HUES64 (cell line): Measurements from ENCODE around the gene ADAMTS17.

Experiments used
- H3K27ac ChIP-seq: 2 replicates; pipeline ENCODE4 v1.7.0; 2013; ENCODE audit warnings: low read depth, low read length, inconsistent platforms
- H3K27me3 ChIP-seq: 2 replicates; pipeline ENCODE4 v1.6.1; 2013; ENCODE audit warnings: mild to moderate bottlenecking, low read length; ENCODE audit not compliant: insufficient read depth
- H3K36me3 ChIP-seq: 2 replicates; pipeline ENCODE4 v1.6.1; 2013; ENCODE audit warnings: mild to moderate bottlenecking, low read length; ENCODE audit not compliant: insufficient read depth
- H3K4me1 ChIP-seq: 2 replicates; pipeline ENCODE4 v1.6.1; 2013; ENCODE audit warnings: mild to moderate bottlenecking, low read length, moderate library complexity; ENCODE audit not compliant: insufficient read depth
- H3K4me3 ChIP-seq: 2 replicates; pipeline ENCODE4 v1.5.1; 2013; ENCODE audit warnings: mild to moderate bottlenecking, low read length, moderate library complexity
- H3K9ac ChIP-seq: 2 replicates; pipeline ENCODE4 v1.6.1; 2013; ENCODE audit warnings: mild to moderate bottlenecking, low read depth, low read length
- H3K9me3 ChIP-seq: 2 replicates; pipeline ENCODE4 v1.6.1; 2013; ENCODE audit warnings: low read depth, low read length; ENCODE audit not compliant: insufficient read depth
- WGBS: fragments of 150-250, 120-280 bp; methylation state at CpG from one replicate; pipeline ENCODE4 v1.1.7; 2013; ENCODE audit warnings: missing lambda C conversion rate; 5-methylcytosine and 5-hydroxymethylcytosine counted together

ADAMTS17 gene

DNA sequence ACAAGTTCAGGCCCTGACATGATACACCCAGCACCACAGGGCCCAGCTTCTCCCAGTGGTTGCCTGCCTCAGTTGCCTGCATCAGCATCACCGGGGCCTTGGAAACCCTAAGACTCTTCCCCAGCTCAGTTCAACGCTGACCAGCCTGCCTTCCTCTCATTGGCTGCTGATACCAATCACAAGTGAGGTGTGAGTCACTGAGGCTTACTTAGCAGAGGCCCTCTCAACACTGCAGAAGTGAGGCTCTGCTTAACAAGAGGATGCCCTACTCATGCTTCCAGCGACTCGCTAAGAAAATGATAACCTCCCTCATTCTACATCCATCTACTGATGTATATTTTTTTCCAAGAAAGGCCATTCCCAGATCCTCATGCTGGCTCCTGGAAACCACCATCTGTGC is 151.9 kb downstream of the ADAMTS17 start:
- H3K9me3 ChIP-seq: no peaks in the 10 kb centered on the region
- no peak overlapping the region for H3K27ac ChIP-seq
- no peaks in the 10 kb centered on the region for H3K36me3 ChIP-seq
- peaks cover 13% of the 10 kb centered on the region; the same call in 1 of the 2 replicates for H3K4me1 ChIP-seq
- no peak overlapping the region for H3K4me3 ChIP-seq
- no peak overlapping the region for H3K9ac ChIP-seq
- WGBS: 88% methylated on average over 4 of the region's 4 CpGs
- H3K27me3 ChIP-seq: no peaks in the 10 kb centered on the region

DNA sequence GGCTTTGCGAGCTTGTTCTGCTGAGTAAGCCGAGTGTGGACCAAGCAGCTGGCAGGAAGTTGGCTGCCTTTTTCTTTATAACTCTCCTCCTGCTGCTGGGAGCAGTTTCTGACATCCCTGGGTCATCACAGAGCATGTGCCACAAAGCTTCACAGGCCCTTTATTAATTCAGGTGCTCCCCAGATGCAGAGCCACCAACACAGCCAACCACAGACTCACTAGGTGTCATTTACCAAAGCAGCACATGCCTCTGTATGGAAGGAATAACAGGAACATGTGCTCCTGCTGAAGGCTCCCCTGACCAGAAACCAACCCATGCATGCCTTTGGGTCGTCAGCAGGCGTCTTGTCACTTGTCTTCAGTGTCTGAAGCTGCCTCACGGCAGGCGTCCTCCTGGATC is 152.5 kb downstream of the ADAMTS17 start:
- 94% methylated on average over 6 of the region's 6 CpGs for WGBS
- no peaks in the 10 kb centered on the region for H3K36me3 ChIP-seq
- H3K27ac ChIP-seq: no peak overlapping the region
- no peaks in the 10 kb centered on the region for H3K9me3 ChIP-seq
- no peaks in the 10 kb centered on the region for H3K27me3 ChIP-seq
- H3K4me1 ChIP-seq: peaks cover 13% of the 10 kb centered on the region; the same call in 1 of the 2 replicates
- H3K4me3 ChIP-seq: no peak overlapping the region
- no peak overlapping the region for H3K9ac ChIP-seq

DNA sequence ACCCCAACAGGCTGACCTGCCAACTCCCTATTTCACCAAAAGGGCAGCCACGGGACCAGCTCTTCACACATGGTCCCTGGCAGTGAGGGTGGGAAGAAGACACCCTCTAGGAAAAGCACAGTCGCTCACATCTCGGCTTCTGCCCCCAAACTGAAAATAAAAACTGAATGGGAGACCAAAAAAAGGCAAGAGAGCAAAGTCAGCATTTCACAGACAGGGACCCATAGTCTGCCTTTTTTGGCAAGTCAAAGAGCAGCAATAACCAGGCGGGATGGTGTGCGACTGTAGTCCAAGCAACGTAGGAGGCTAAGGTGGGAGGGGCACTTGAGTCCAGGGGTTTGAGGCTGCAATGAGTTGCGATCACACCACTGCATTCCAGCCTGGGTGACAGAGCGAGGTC is 154.1 kb downstream of the ADAMTS17 start:
- Histone ChIP-seq H3K9me3 (no peaks in the 10 kb centered on the region), H3K36me3 (no peaks in the 10 kb centered on the region), H3K9ac (no peak overlapping the region), H3K4me1 (peaks cover 13% of the 10 kb centered on the region; the same call in 1 of the 2 replicates), H3K27ac (no peak overlapping the region), H3K4me3 (no peak overlapping the region), H3K27me3 (no peaks in the 10 kb centered on the region)
- WGBS: 93% methylated on average over 8 of the region's 8 CpGs

DNA sequence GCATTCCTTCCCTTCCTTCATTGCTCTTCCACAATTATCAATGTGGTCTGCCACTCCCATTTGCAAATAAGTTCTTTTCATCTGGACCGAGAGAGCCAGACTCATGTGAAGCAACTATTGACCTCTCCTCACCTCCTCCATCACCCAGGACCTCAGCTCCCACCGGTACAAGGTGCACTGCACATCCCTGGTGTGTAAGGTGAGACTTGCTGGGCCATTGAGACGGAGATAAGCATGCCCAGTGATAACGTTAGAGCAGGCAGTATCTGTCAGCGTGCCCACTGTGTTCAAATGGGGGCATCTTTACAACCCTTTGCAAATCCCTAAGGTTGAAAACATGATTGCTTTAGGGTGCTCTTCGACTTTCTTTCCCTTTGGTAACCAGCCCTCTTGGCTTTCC is 154.8 kb downstream of the ADAMTS17 start:
- Histone ChIP-seq H3K4me1 (peaks cover 12% of the 10 kb centered on the region; the same call in 1 of the 2 replicates), H3K27ac (no peak overlapping the region), H3K9ac (no peak overlapping the region), H3K27me3 (no peaks in the 10 kb centered on the region), H3K4me3 (no peak overlapping the region), H3K36me3 (no peaks in the 10 kb centered on the region), H3K9me3 (no peaks in the 10 kb centered on the region)
- WGBS: 91% methylated on average over 6 of the region's 6 CpGs

DNA sequence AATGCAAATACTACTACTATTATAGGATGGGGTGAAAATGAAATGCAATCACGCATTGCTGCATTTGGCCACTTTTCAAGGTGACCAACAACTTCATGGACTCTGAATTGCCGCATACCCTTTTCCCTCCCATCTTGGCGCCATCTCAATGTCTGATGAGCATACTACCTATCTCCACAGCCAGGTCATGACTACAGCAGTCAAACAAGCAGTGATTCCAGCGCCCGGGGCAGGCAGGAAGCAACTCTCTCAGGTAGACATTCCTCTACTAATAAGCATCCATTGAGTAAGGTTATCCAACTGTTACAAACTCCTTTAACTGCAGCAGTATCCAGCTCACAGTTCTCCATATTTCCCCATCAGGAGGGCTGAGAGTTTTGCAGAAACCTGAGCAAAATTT is 155.4 kb downstream of the ADAMTS17 start:
- Histone ChIP-seq H3K9ac (no peak overlapping the region), H3K36me3 (no peaks in the 10 kb centered on the region), H3K9me3 (no peaks in the 10 kb centered on the region), H3K4me1 (peaks cover 6% of the 10 kb centered on the region; the same call in 1 of the 2 replicates), H3K27me3 (no peaks in the 10 kb centered on the region), H3K27ac (no peak overlapping the region), H3K4me3 (no peak overlapping the region)
- 94% methylated on average over 5 of the region's 5 CpGs for WGBS

DNA sequence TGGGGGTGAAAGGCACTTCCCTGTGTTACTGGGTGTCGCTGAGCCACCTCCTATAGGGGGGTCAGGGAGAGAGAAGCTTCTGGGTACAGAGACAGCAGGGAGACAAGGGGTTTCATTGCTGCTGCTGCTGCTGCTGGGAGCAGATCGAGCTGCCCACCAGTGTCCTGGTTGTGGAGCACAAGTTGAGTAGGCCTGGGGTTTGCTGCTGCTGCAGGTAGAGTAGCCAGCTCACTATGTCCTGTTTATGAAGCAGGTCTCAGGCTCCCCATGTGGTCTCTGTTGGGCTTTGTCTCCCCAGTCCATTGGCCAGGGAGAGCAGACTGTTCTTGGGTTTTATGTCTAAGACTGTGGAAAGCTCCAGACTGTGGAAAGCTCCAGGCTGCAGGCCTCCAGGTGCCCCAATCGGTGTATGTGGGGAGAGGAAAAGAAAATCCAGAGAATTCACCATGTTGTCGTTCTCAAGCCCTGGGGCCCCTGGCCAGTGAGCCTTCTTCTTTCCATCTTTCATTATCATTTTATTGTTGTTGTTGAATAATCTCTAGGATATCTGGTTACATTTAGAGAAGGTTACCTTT is 157.8 kb downstream of the ADAMTS17 start:
- no peaks in the 10 kb centered on the region for H3K27me3 ChIP-seq

DNA sequence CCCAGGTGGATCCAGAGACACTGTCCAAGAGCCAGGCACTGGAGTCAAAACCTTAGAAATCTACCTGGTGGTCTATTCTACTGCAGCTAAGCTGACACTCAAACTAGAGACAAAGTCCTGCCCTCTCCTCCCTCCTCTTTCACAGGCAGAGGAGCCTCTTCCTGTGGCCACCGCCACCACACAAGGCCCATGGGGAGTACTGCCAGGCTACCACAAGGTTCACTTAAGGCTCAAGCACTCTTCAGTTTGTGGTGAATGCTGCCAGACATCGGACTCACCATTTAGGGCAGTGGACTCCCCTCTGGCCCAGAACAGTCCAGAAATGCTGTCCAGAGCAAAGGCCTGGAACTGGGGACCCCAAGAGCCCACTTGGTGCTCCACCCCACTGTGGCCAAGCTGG is 160.9 kb downstream of the ADAMTS17 start:
- Histone ChIP-seq H3K9ac (no peak overlapping the region), H3K27ac (no peak overlapping the region), H3K9me3 (no peaks in the 10 kb centered on the region), H3K36me3 (no peaks in the 10 kb centered on the region), H3K4me3 (no peak overlapping the region), H3K4me1 (no peaks in the 10 kb centered on the region), H3K27me3 (no peaks in the 10 kb centered on the region)
- WGBS: 97% methylated on average over 2 of the region's 2 CpGs

More for the DNA sequence above, 157.8 kb downstream of the ADAMTS17 start:
- H3K9ac ChIP-seq: no peak overlapping the region
- 95% methylated on average over 3 of the region's 4 CpGs for WGBS
- H3K36me3 ChIP-seq: no peaks in the 10 kb centered on the region
- H3K4me1 ChIP-seq: no peaks in the 10 kb centered on the region
- H3K27ac ChIP-seq: no peak overlapping the region
- no peak overlapping the region for H3K4me3 ChIP-seq
- H3K9me3 ChIP-seq: no peaks in the 10 kb centered on the region

DNA sequence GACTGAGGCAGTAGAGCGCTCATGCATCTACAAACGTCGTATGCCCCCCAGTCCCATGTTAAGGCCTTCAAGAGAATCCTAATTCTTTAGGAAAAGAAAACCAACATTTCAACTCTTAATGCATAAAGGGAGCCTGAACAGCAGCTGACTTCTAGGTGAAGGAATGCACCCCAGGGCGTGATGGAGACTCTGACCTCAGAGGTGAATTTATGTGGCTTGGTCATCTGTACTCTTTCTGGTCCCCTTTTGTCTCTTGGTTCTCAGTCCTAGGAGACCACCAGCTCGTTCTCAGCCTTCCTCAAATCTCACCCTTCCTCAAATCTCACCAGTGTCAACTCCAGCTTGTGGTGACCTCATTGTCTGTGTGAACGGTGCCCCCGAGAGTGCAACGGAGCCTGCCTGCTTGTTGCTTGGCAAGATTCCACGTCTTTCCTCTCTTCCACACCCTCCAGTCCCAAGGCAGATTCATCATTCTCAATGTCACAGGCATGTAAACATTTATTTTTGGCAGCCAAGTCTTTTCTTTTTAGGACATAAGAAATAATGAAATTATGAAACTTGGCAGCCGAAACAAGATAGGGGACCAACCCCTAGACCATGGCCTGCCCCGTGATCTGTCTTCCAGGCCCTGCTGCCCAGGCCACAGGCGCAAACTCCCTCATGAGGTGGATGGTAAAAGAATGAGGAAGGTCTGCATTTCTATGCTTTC is 166.2 kb downstream of the ADAMTS17 start:
- H3K27me3 ChIP-seq: no peaks in the 10 kb centered on the region
- peaks cover 35% of the 10 kb centered on the region for H3K9me3 ChIP-seq
- H3K9ac ChIP-seq: no peak overlapping the region
- H3K4me1 ChIP-seq: no peaks in the 10 kb centered on the region
- H3K27ac ChIP-seq: no peak overlapping the region
- H3K4me3 ChIP-seq: no peak overlapping the region
- WGBS: 94% methylated on average over 12 of the region's 12 CpGs
- H3K36me3 ChIP-seq: no peaks in the 10 kb centered on the region

DNA sequence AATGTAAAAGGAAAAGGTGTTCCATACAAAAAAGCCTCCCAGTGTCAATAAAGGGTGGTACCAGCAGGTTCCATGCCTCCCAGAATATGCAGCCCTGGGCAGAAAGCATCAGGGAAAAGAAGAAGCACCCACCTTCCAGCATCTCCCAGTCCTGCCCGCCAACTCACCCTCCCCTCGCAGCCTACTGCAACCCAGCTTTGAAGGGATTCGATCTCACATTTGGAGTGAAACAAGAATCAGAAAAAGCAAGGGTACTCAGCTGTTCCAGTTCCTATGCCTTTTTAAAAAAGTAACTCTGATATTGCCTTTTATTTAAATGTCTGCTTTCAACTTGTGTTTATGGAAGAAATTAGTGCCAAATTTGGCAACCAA is 166.9 kb downstream of the ADAMTS17 start:
- H3K9me3 ChIP-seq: peaks cover 35% of the 10 kb centered on the region
- no peak overlapping the region for H3K27ac ChIP-seq
- no peaks in the 10 kb centered on the region for H3K4me1 ChIP-seq
- H3K27me3 ChIP-seq: no peaks in the 10 kb centered on the region
- WGBS: 95% methylated on average over 3 of the region's 3 CpGs
- no peaks in the 10 kb centered on the region for H3K36me3 ChIP-seq
- H3K9ac ChIP-seq: no peak overlapping the region
- H3K4me3 ChIP-seq: no peak overlapping the region

DNA sequence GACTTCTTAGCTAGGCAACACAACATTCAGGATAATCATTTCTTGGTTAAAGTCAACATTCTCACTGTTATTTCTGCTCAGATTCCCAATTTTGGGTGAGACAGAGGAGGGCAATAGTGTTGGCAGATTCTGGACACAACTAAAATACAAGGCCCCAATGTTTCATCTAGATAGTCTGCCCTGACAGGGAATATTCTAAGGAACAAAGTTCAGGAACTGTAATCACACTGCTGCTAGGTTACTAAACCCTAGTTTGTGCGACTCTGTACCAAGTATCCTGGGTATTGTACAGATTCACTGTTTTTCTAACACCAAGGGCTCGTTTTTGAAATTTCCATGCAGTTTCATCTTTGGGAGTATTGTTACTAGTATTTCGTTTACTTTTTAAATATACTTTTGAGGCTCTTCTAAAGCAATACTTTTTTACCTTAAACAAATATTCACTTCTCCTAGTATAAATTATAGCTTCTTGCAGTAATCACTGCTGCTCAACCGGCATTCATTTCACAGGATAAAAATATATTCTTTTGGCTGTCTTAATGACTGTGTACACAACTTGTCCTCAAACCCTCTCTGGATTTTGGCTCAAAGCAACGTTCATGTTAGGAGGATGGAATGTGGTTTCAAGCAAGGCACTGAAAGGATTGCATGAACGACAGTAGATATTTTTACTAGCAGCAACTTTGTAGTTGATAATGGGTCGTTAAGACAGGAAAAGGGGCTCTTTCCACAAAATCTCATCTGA is 167.4 kb downstream of the ADAMTS17 start:
- H3K4me3 ChIP-seq: no peak overlapping the region
- WGBS: 88% methylated on average over 6 of the region's 7 CpGs
- H3K27me3 ChIP-seq: no peaks in the 10 kb centered on the region
- H3K4me1 ChIP-seq: no peaks in the 10 kb centered on the region
- no peak overlapping the region for H3K27ac ChIP-seq
- no peak overlapping the region for H3K9ac ChIP-seq
- H3K9me3 ChIP-seq: peaks cover 35% of the 10 kb centered on the region
- no peaks in the 10 kb centered on the region for H3K36me3 ChIP-seq

DNA sequence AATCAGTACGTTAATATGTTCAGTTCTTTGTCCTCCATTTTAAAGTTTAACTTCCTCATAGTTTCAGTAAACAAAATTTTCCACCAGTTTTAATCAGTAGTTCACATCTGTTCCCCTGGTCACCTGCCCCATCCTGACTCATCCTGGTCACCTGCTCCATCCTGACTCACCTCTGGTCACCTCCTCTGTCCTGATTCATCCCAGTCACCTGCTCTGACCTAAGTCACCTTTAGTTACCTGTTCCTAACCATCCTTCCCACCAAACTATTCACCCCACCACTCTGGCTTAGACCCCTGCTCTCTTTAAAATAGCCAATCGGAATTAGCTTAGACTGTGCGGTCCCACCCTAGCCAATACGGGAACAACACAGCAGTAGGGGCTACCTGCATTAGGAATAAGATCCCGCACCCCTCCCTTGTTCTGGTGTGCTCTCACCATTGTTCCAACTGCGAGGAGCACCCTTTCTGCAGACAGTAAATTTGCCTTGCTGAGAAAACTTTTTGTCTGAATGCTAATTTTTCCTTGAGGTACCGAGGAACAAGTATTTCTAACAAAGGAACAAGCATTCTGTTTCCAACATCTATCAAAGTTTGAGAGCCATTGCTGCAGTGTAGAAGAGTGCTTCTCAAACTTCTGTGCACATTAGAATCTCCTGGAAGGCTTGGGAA is 169.3 kb downstream of the ADAMTS17 start:
- Histone ChIP-seq H3K9ac (no peak overlapping the region), H3K4me3 (no peak overlapping the region), H3K4me1 (no peaks in the 10 kb centered on the region), H3K36me3 (no peaks in the 10 kb centered on the region), H3K27me3 (no peaks in the 10 kb centered on the region), H3K27ac (no peak overlapping the region), H3K9me3 (peaks cover 35% of the 10 kb centered on the region)
- 98% methylated on average over 7 of the region's 7 CpGs for WGBS
